ENCODE measurements around the gene SPTLC1.

DNA sequence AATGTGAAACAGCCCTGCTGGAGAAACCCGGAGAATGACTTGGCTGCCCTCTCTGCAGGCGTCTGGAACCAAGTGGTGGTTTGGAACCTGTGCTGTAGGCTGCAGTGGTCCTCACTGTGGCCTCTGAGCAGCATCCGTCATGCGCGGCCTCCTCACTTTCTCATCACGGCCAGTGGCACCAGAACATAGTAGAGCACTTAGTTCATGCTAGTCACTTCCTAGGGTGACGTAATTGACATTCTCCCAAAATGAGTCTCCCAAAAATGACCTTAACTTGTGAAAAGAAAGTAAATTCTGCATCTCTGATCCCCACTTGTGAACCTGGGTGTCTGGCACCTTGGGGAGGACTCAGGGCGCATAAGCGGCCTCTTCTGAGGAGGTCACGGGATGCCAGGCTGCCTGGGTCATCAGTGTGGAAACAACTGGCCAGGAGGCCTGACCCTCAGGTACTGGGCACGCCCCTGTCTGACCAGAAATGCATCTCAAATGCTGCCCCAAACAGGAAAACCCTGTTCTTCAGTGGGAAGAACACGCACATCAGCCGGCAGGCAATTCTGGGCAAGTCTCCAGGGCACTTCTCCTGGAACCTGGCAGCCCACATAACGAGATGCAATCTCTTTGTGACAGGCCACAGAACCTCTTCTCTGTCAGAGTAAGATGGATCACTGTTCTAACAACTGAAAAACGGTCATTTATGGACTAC is 36.6 kb upstream of the SPTLC1 start:
- TF ChIP-seq MYC (IDR thresholded peaks at IDR 0.05; ENCODE audit: low read depth, low read length) (no peak), POLR2A (IDR thresholded peaks at IDR 0.05; ENCODE audit: extremely low read depth, insufficient read length) (no peak)

Measured in NB4 (cell line).